Chondrocyte (in vitro differentiated cells): ENCODE measurements around the gene ASTN1. TPM values are rescaled to one million over a fixed set of nuclear protein-coding genes. Genes with fewer than 3 reads are reported as not detected.

Experiments used
- DNase-seq: peaks from one replicate; pipeline ENCODE4 v3.0.0; 2021; ENCODE audit warnings: mixed read lengths, low spot score
- H3K27ac Mint-ChIP-seq: one replicate; pipeline ENCODE4 v1.8.0; 2021; ENCODE audit warnings: mild to moderate bottlenecking, moderate library complexity, mixed read lengths; ENCODE audit not compliant: unreplicated experiment
- H3K27me3 Mint-ChIP-seq: 2 replicates; pipeline ENCODE4 v1.8.0; 2021; ENCODE audit warnings: low read depth, mixed read lengths
- H3K36me3 Mint-ChIP-seq: 2 replicates; pipeline ENCODE4 v1.8.0; 2021; ENCODE audit warnings: low read depth, mixed read lengths
- H3K4me1 Mint-ChIP-seq: 2 replicates; pipeline ENCODE4 v1.8.0; 2021; ENCODE audit warnings: low read depth, mild to moderate bottlenecking, mixed read lengths
- H3K4me3 Mint-ChIP-seq: one replicate; pipeline ENCODE4 v1.8.0; 2021; ENCODE audit warnings: mild to moderate bottlenecking, moderate library complexity, mixed read lengths; ENCODE audit not compliant: unreplicated experiment
- H3K9me3 Mint-ChIP-seq: 2 replicates; pipeline ENCODE4 v1.8.0; 2021; ENCODE audit warnings: low read depth, mixed read lengths
- CTCF ChIP-seq: fragments of 200-600 bp; sonication (generic); IDR thresholded peaks from 2 replicates; pipeline ENCODE4 v1.5.0; 2021; ENCODE audit warnings: antibody characterized with exemption, mild to moderate bottlenecking, moderate library complexity
- total RNA-seq: library from RNA; stranded (reverse); gene quantifications from 3 replicates; pipeline ENCODE4 v1.2.1, GENCODE V29; 2021

ASTN1 gene
- total RNA-seq, 1 donor from 2014 or later, result not detected

GRCh38 chr1:177133977-177134538, 30.5 kb downstream of the ASTN1 start:
- DNase-seq, result no peak
- TF ChIP-seq CTCF, result no peak
- Mint-ChIP-seq H3K4me1 (no peaks in the 10 kb centered on the region), H3K27ac (no peak overlapping the region), H3K9me3 (no peaks in the 10 kb centered on the region), H3K36me3 (no peaks in the 10 kb centered on the region), H3K27me3 (peaks cover 17% of the 10 kb centered on the region), H3K4me3 (no peak overlapping the region)

- Mint-ChIP-seq H3K27ac (no peak overlapping the region), H3K4me1 (no peaks in the 10 kb centered on the region), H3K27me3 (peaks cover 19% of the 10 kb centered on the region), H3K4me3 (no peak overlapping the region), H3K9me3 (no peaks in the 10 kb centered on the region), H3K36me3 (no peaks in the 10 kb centered on the region)
- DNase-seq, result no peak
- no peak for TF ChIP-seq CTCF
Measured at GRCh38 chr1:177132141-177132540, 32.4 kb downstream of the ASTN1 start.

- H3K4me1 Mint-ChIP-seq, result no peaks in the 10 kb centered on the region
- no peak overlapping the region for H3K27ac Mint-ChIP-seq
- no peaks in the 10 kb centered on the region for H3K9me3 Mint-ChIP-seq
- H3K36me3 Mint-ChIP-seq, result no peaks in the 10 kb centered on the region
- no peak overlapping the region for H3K4me3 Mint-ChIP-seq
- DNase-seq, result no peak
- H3K27me3 Mint-ChIP-seq, result peaks cover 19% of the 10 kb centered on the region
- TF ChIP-seq CTCF, result no peak
Measured at GRCh38 chr1:177131723-177132122, 32.8 kb downstream of the ASTN1 start.

GRCh38 chr1:177130451-177130945, 34.0 kb downstream of the ASTN1 start:
- no peak overlapping the region for H3K27ac Mint-ChIP-seq
- no peak for DNase-seq
- no peak overlapping the region for H3K4me3 Mint-ChIP-seq
- no peak for TF ChIP-seq CTCF
- H3K4me1 Mint-ChIP-seq, result no peaks in the 10 kb centered on the region
- H3K27me3 Mint-ChIP-seq, result peaks cover 19% of the 10 kb centered on the region
- H3K36me3 Mint-ChIP-seq, result no peaks in the 10 kb centered on the region
- no peaks in the 10 kb centered on the region for H3K9me3 Mint-ChIP-seq

- H3K36me3 Mint-ChIP-seq, result no peaks in the 10 kb centered on the region
- TF ChIP-seq CTCF, result no peak
- no peak overlapping the region for H3K4me3 Mint-ChIP-seq
- H3K9me3 Mint-ChIP-seq, result no peaks in the 10 kb centered on the region
- peaks cover 17% of the 10 kb centered on the region for H3K27me3 Mint-ChIP-seq
- DNase-seq, result no peak
- no peaks in the 10 kb centered on the region for H3K4me1 Mint-ChIP-seq
- no peak overlapping the region for H3K27ac Mint-ChIP-seq
Measured at GRCh38 chr1:177128665-177129281, 35.7 kb downstream of the ASTN1 start.
